HL-60 (cell line): Measurements from ENCODE around the gene ASGR1.
A peak's percentile ranks its signal among the peaks of the same experiment; 100 is the strongest.

ENCODE experiments used
- DNase-seq, 2 experiments: peaks; one replicate each; pipeline ENCODE4 v3.0.0-alpha.2; 2010 to 2020; ENCODE audit warnings: low read depth in 1 of 2, low spot score in 1 of 2
- H3K27ac ChIP-seq: fragments of 250-450 bp; sonication (Bioruptor Pico); replicated peaks from 2 replicates; pipeline ENCODE4 v1.5.1; 2020; ENCODE audit warnings: mild to moderate bottlenecking, moderate library complexity
- H3K27me3 ChIP-seq: fragments of 250-450 bp; sonication (Bioruptor Pico); 2 replicates; pipeline ENCODE4 v1.5.1; 2021; ENCODE audit warnings: mild to moderate bottlenecking, moderate library complexity; ENCODE audit not compliant: insufficient read depth, poor library complexity, severe bottlenecking
- H3K4me3 ChIP-seq: replicated peaks from 2 replicates; pipeline ENCODE4 v1.5.1; 2011; ENCODE audit warnings: mild to moderate bottlenecking, control low read depth, low read length; ENCODE audit not compliant: insufficient read depth
- GABPA ChIP-seq: IDR thresholded peaks from 2 replicates; pipeline ENCODE4 v1.6.1; 2012; ENCODE audit warnings: low read depth
- POLR2AphosphoS5 ChIP-seq: IDR thresholded peaks from 2 replicates; pipeline ENCODE4 v1.6.1; 2012; ENCODE audit warnings: low read depth
- SPI1 ChIP-seq: IDR thresholded peaks from 2 replicates; pipeline ENCODE4 v1.6.1; 2012; ENCODE audit warnings: low read depth, mild to moderate bottlenecking, borderline replicate concordance
- microRNA-seq: library from miRNA; unstranded; fragments of <30 nt; microRNA quantifications from one replicate; pipeline ENCODE4, GENCODE V29; 2018
- TF ChIP-seq, protein P1 (sequence below): IDR thresholded peaks from one replicate; pipeline ENCODE4 v1.5.1; 2011; ENCODE audit warnings: low read length, control low read depth, inconsistent platforms; ENCODE audit not compliant: insufficient read depth
- TF ChIP-seq, protein P2 (sequence below): IDR thresholded peaks from 2 replicates; pipeline ENCODE4 v1.6.1; 2012; ENCODE audit warnings: low read depth; ENCODE audit not compliant: insufficient replicate concordance

Gene ASGR1

DNA sequence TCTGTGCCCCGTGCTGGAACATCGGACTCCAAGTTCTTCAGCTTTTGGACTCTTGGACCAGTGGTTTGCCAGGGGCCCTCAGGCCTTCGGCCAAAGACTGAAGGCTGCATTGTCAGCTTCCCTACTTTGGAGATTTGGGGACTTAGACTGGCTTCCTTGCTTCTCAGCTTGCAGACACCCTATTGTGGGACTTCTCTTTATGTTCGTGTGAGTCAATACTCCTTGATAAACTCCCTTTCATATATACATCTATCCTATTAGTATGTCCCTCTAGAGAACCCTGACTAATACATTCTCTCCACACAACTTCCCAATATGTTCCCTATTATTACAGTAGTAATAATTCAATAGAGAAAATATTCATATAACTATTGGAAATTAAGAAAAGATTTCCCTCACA lies 55.3 kb downstream of the ASGR1 start:
- DNase-seq: no peak
- Histone ChIP-seq H3K27ac (no peak overlapping the region), H3K27me3 (no peaks in the 10 kb centered on the region), H3K4me3 (no peak overlapping the region)
- TF ChIP-seq, protein P1, sequence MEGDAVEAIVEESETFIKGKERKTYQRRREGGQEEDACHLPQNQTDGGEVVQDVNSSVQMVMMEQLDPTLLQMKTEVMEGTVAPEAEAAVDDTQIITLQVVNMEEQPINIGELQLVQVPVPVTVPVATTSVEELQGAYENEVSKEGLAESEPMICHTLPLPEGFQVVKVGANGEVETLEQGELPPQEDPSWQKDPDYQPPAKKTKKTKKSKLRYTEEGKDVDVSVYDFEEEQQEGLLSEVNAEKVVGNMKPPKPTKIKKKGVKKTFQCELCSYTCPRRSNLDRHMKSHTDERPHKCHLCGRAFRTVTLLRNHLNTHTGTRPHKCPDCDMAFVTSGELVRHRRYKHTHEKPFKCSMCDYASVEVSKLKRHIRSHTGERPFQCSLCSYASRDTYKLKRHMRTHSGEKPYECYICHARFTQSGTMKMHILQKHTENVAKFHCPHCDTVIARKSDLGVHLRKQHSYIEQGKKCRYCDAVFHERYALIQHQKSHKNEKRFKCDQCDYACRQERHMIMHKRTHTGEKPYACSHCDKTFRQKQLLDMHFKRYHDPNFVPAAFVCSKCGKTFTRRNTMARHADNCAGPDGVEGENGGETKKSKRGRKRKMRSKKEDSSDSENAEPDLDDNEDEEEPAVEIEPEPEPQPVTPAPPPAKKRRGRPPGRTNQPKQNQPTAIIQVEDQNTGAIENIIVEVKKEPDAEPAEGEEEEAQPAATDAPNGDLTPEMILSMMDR: no peak
- TF ChIP-seq GABPA (no peak), POLR2AphosphoS5 (no peak), SPI1 (no peak)
- TF ChIP-seq, protein P2, sequence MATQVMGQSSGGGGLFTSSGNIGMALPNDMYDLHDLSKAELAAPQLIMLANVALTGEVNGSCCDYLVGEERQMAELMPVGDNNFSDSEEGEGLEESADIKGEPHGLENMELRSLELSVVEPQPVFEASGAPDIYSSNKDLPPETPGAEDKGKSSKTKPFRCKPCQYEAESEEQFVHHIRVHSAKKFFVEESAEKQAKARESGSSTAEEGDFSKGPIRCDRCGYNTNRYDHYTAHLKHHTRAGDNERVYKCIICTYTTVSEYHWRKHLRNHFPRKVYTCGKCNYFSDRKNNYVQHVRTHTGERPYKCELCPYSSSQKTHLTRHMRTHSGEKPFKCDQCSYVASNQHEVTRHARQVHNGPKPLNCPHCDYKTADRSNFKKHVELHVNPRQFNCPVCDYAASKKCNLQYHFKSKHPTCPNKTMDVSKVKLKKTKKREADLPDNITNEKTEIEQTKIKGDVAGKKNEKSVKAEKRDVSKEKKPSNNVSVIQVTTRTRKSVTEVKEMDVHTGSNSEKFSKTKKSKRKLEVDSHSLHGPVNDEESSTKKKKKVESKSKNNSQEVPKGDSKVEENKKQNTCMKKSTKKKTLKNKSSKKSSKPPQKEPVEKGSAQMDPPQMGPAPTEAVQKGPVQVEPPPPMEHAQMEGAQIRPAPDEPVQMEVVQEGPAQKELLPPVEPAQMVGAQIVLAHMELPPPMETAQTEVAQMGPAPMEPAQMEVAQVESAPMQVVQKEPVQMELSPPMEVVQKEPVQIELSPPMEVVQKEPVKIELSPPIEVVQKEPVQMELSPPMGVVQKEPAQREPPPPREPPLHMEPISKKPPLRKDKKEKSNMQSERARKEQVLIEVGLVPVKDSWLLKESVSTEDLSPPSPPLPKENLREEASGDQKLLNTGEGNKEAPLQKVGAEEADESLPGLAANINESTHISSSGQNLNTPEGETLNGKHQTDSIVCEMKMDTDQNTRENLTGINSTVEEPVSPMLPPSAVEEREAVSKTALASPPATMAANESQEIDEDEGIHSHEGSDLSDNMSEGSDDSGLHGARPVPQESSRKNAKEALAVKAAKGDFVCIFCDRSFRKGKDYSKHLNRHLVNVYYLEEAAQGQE: no peak

Small RNAs within 50 kb of the gene (microRNA-seq; reads per million reads assigned to microRNA genes)
- 1,785 reads per million, percentile 90 among the genes with 10 or more reads in this experiment for gene MIR324
